ENCODE data around the gene ITIH3.

- TF ChIP-seq CTCF (conservative IDR thresholded peaks at IDR 0.05 in 1 of 2, IDR thresholded peaks at IDR 0.05 in 1 of 2; ENCODE audit: extremely low read depth in 1 of 2, insufficient read depth in 1 of 2, low read depth in 1 of 2, low read length in 2 of 2) (no peak), EZH2 (IDR thresholded peaks at IDR 0.05; ENCODE audit: borderline replicate concordance, low read length) (no peak)
Measured at GRCh38 chr3:52770496-52771333, 23.9 kb upstream of the ITIH3 start, which contains the start of gene NEK4.
